Activated CD4-positive, alpha-beta T cell treated with anti-CD3 and anti-CD28 coated beads for 4 hours (primary cell): ENCODE results near the gene SPRED2.

Source experiments
- DNase-seq, 2 donors: peaks; one replicate each; pipeline ENCODE4 v3.0.0-alpha.2; 2020

Gene SPRED2

GRCh38 chr2:65382776-65383357 is 49.5 kb downstream of the SPRED2 start:
- peak; percentile 78 to 84 for DNase-seq

DNA sequence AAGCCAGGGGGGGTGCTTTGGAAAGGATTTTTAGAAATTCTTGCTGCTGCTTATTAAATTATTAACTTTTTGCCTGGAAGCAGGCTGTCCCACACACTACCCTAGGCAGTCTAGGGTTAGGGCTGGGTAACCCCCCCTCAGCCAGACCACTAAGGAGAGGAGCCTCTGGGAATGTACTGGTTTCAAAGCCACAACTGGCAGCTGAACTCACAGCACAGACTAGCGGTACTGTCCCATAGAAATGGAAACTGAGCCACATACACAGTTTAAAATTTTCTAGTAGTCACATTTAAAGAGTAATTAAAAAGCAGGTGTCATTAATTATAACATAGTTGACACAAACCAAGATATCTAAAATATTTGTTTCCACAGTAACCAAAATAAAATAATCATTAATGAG is 50.1 kb downstream of the SPRED2 start:
- no peak for DNase-seq

- no peak for DNase-seq
Measured at GRCh38 chr2:65381607-65382051, 50.8 kb downstream of the SPRED2 start.

DNA sequence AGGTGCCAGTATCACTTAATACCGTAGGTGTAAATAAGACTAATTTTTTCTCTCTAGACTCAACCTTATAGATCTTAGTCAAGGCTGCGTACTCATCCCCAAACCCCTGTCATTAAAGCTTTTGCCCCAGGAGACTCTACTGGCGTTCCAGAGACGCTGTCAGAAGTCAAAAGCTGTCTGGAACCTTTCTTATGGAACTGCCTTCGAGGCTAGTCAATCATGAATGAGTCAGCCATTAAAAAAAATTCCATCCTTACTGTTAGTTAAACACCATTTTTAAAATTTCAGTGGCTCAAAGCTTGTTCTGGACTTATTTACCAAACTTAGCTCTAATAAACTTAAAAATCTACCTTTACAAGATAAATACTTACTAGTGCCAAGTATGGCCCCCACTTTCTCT is 52.1 kb downstream of the SPRED2 start:
- DNase-seq = no peak

DNA sequence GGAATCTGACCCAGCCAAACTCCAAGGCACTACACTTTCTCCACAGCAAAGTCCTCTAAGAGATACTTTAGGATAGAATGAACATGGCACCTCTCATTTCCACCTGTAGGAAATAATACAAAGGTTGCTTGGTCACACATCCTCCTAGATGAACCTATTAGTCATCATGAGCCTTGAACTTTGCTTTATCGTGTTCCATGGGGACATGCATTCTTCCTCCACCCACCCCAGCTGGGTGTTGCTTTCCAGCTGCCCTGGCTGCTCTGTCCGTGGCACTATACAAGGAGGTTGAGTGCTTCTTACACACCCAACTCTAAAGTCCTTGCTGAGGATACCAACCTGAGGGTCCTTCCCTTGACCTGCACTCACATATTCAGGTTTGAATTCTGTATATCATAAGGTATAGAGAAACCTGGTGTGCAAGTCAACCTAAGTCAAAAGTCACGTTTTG is 52.7 kb downstream of the SPRED2 start:
- no peak for DNase-seq

DNA sequence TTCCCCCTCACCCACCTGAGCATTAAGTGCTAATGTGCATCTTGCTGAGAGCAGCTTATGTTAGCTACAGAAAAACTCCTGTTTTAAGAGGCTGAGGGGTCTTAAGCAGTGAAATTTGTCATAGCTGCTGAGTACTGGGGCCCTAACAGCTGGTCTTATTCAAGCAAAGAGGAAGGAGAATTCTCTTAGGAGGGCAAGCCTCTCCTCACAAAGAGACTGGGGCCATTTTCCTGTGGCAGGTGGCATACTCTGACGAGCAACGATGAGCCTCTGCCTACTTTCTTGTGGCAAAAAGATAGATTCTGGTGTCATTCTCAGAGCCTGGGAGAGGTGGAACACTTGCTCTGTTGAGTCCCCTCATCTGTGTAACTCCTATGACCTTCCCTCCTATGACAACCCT is 53.2 kb downstream of the SPRED2 start:
- DNase-seq = no peak

GRCh38 chr2:65378290-65378689 is 54.1 kb downstream of the SPRED2 start:
- no peak for DNase-seq

GRCh38 chr2:65377556-65378192 is 54.7 kb downstream of the SPRED2 start:
- no peak for DNase-seq

- no peak for DNase-seq
Measured at GRCh38 chr2:65375723-65376122, 56.7 kb downstream of the SPRED2 start.

GRCh38 chr2:65374999-65375398 is 57.4 kb downstream of the SPRED2 start:
- no peak for DNase-seq

DNA sequence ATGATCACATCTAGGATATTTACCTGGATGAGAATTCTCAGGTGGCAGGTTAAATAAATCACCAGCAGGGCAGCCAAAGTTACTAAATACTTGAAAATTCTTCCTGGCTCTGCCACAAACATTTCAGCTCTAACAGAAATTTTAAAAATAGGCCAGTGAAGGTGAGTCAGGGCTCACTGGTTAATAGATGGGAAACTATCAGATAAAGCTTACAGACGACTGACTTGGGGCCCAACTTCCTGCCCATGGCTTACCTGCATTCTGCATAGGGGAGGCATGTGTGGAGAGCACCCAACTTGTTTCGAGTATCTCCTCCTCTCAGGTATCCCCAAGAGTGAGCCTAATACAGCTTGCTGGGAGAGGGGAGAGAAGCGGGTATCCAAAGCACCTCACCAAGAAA is 57.8 kb downstream of the SPRED2 start:
- no peak for DNase-seq

DNA sequence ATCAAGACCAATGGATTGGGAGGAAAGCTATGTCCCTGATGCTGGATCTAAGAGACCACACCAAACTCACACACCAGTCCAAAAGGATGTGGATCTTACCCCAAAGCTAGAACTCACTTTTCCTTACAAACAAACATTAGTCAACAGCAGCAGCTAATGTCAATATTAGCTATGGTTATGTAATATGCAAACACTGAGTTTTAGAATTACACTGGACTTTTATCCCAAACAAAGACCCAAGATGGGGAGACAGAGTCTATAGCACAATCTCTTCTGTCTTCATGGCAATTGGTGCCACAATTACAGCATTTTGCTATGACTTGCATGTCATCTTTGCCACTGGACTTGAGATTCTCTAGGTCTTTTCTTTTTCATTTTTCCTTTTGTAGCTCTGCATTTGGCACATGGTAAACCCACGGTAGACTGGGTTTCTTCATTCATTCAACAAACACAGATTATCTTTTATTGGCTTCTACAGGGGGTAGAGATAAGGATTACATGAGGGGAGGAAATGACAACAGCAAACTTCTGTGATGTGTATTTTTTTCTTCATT is 59.0 kb downstream of the SPRED2 start:
- no peak for DNase-seq

DNA sequence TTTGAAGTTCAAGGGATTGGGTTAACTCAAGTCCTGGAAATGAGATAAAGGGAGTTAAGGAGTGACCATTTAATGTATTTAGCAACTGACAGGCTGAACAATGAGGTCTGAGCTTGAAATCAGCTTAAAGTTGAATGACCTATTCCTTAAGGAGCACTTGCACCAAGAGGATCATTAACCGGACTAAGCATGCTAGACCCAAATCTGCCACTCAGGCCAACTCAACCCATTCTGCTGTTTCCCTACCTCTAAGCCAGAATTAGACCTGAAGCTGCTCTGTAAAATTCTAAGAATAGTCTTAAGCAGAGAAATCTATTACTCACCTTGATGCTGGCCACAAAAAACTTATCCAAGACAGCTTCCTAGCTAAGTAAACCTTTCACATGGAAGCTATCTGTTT is 59.8 kb downstream of the SPRED2 start:
- no peak for DNase-seq

- no peak for DNase-seq
Measured at GRCh38 chr2:65371074-65371434, 61.3 kb downstream of the SPRED2 start.

GRCh38 chr2:65370387-65371073 is 61.9 kb downstream of the SPRED2 start:
- no peak for DNase-seq

DNA sequence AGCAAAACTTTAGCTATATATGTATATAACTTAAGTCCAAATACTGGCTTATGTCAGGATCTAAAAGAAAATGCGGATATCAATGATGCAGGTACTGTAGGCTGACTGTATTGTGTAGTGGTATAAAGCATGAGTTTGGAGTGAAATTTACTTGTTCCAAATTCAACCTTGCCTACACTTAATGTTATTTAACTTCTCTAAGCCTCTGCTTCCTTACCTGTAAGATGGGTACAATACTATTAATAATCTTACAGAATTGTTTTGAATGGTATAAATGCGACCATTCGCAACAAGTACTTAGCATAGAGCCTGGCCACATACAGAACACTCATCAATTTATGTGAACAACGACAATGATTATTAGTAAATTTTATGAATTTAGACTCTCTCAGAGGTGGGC is 62.4 kb downstream of the SPRED2 start:
- no peak for DNase-seq

- DNase-seq = no peak
Measured at GRCh38 chr2:65369574-65369973, 62.8 kb downstream of the SPRED2 start.

GRCh38 chr2:65368468-65368867 is 63.9 kb downstream of the SPRED2 start:
- DNase-seq = no peak

- DNase-seq = no peak
Measured at GRCh38 chr2:65367524-65367923, 64.9 kb downstream of the SPRED2 start.

- peak; percentile 8 to 28 for DNase-seq
Measured at GRCh38 chr2:65366595-65367125, 65.7 kb downstream of the SPRED2 start.

DNA sequence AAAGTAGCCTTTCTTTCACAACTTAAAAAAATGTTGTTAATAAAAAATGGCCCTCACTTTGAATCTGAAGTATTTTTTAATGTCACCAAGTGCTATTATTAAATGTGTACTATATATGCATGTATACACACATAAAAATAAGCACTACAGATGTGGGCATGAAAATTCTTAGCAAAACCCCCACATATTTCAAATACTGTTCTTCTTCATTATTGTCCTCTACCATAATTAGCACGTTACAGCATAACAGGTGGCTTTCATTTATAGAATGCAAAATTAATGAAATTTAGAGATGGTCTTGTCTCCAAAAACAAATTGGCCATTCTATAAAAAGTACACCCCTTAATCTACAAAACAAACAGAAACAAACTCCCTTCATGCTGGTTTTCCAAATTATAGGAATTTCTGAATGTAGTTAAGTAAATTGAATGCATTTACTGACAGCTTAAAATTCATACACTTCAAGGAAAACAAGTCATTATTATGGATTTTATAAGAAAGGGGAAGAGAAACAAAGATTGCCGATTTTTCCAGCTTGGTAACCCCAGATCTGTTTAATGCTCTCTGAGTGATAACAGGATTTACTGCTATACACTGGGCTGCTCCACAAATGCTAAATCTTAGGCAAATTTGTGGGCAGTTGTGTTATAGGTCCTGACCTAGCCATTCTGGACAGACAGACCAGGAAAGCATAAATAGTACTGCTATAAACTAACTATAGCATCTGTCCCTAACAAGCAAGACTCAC is 67.2 kb downstream of the SPRED2 start:
- no peak for DNase-seq

DNA sequence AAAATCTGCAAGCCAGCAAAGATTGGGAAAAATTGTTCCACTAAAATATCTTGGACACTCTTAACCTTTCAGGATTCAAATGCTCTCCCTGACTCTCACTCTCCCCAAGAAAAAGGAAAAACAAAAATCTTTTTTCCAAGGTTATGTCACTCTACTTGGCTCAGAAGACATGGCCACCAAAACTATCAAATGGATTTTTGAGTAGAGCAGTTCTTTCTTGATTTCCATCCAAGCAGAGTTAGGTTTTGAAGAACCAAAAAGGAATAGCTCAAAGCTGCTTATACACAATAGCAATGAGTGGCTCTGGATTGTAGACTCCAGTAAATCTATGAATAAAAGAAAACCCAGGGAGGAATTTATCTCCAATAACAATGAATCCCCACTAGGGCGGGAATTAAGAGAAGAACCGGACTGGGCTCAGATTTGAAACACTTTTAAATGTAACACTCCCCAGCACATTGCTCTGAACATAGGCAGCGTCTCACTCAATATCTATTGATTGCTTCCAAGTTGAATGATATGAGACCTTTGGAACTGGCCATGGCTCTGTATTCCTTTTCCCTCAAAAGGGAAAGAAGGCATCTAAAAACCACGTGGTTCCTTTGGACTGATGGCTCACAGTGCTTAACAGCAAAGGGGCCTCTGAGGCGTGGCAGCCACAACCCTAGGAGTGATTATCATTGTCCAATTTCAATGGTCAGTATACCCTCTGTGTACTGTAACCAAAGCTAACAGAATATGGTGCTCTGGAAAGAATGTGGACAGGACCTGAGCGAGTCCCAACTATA is 68.3 kb downstream of the SPRED2 start:
- no peak for DNase-seq
